HG03439 (cell line): ENCODE results near the gene CCDC160.
"Not testable (repeated sequence)": the region's sequence is repeated elsewhere in the genome, so short reads cannot be mapped to it uniquely, and the experiment has no call there.

Experiments
- ATAC-seq: cut with Tn5 transposase; IDR thresholded peaks from one replicate; pipeline ENCODE4 v1.9.1; 2021; ENCODE audit warnings: mild to moderate bottlenecking, moderate library complexity; ENCODE audit not compliant: unreplicated experiment

CCDC160 gene

DNA sequence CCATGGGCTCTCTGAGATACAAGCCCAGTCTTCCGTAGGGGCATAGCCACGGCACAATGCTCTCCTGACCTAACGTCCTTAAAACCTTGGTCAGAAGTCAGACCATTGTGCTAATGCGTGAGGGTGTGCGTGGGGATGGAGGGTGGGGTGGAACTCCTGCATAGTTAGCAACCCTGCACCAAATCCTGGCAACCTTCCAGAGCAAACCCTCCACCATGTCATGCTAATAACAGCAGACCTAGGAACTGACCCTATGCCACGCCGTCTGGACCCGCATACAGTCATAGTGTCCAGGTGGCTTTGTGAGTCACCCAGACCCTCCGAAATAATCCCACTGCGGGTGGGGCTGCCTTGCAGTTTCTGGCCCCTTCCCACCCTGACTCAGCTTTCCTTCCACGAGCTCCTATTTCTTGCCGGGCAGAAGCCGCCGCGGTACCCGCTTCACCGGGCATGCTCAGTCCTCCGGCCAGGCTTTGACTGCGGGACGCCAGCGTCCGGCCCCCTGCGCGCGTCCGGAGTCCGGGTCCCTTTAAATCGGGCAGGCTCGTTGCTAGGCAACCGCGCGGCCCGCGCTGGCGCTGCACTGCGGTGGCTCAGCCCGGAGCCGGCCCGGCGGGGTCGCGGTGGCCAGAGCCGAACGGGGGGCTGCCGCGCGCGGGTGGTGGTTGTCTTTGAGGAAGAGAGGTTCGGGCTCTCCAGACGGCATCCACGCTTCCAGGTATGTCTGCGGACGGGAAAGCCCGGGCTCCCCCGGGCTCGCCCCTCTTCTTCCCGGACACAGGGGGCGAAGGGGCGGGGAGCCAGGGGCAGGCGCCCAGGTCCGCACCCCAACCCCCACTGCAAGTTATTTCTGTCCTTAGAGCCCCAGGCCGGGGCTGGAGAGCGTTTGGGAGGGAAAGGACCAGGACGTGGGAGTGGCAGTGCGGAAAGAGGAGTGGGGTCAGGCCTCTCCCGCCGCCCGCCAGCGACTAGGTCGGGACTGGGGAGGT is at the start of gene CCDC160:
Gene CCDC160, plus strand, starts transcription at position 557 of the 989 bp plus-strand sequence. CDS start 7,619 bp downstream, outside the sequence.
- ATAC-seq: peak; percentile 58

GRCh38 chrX:134191281-134191680 is 45.7 kb upstream of the CCDC160 start:
- ATAC-seq: no peak

DNA sequence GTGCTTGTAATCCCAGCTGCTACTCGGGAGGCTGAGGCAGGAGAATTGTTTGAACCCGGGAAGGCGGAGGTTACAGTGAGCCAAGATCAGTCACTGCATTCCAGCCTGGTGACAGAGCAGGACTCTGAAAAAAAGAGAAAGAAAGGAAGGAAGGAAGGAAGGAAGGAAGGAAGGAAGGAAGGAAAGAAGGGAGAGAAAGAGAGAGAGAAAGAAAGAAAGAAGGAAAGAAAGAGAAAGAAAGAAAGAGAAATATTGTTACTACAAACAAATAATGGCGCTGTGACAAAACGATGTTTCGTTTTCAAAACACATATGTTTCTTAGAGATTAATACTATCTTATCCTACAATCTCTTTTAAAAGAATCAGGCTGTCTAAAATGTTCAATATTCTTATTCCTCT is 42.1 kb upstream of the CCDC160 start:
- no peak for ATAC-seq

GRCh38 chrX:134202561-134202960 is 34.4 kb upstream of the CCDC160 start:
- ATAC-seq: no peak

DNA sequence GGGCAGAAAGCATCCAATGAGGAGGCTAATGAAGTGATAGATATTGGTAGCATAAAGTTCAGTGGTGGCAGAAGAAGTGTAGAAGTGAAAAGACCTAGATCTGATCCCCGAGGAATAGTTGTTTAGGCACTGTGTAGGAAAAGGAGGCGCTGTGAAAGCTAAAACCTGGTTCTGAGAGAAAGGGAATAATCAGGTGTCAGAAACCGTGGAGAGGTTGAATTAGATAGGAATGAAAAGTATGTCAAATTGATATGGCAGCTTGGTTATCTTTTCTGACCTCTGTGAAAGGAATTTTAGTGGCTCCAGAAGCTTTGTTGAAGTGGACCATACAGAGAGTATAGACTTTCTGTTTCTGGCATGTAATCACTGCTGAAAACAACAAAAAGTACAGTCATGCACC is 30.8 kb upstream of the CCDC160 start:
- ATAC-seq: no peak

GRCh38 chrX:134210465-134210864 is 26.5 kb upstream of the CCDC160 start:
- ATAC-seq: no peak

DNA sequence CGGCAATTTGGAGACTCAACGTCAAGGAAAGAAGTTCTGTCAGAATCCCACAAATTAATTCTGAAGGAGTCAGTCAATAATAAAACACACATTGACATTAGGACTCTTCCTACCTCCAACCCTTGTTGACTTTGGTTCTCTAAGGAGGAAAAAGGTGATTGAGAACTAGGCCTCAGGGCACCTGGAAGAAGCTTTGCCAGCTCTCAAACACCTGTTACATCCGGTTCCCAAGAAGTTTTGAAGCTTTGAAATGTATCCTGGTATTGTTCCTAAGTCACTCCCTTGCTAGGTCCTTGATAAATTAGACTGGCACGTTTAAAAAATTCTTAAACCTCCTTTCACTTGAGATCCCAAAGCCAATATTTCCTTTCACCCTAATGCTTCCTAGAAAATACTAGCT is 1.7 kb upstream of the CCDC160 start:
- no peak for ATAC-seq

DNA sequence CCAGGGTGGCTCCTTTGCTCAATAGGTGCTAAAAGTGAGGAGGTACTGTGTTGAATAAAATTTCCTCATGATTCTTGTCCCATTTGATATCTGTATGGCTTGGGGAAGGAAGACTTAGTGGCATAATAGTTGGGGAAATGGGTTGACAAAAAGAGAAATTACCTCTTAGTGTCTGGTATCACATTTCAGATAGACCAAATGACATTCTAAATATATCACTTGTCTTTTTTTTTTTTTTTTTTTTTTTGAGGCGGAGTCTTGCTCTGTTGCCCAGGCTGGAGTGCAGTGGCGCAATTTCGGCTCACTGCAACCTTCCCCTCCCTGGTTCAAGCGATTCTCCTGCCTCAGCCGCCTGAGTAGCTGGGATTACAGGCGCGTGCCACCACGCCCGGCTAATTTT is 1.2 kb downstream of the CCDC160 start:
- ATAC-seq: not testable (repeated sequence)

DNA sequence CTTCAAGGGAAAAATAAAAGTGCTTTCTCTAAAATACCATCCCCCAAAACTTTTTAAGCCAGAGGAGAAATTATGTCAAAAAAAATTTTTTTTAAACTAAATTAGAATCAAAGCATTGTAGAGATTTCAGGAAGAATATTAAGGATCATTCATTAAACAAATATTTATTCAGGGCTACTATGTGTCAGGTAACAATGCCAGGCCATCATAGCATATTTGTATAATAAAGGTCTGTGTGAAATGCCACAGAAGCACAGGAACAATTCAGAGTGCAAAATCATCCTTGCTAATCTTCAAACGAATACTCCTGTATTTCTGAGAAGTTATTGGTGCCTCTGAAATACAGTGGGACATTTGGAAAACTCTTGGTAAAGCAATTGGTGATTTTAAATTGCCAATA is 2.0 kb downstream of the CCDC160 start:
- no peak for ATAC-seq

DNA sequence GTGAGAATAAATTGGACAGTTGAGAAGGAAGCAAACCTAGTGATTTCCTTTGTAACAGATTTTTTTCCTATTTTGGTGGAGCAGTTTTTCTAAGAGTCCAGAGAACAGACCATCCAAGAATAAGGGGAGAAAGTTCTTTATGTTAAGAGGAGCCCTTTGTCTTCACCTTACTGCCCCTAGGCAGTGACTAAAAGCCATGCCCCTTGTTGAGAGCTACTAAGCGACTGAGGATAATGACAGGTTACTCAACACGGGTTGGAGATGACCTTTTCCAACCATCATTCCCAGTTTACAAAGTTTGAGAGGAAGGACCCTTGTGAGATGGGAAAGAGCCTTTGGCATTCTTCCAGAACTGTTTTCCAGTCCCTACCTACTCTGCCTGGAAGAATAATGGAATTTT is 3.2 kb downstream of the CCDC160 start:
- ATAC-seq: no peak

- ATAC-seq: no peak
Observed at GRCh38 chrX:134241960-134242619, 5.1 kb downstream of the CCDC160 start.

DNA sequence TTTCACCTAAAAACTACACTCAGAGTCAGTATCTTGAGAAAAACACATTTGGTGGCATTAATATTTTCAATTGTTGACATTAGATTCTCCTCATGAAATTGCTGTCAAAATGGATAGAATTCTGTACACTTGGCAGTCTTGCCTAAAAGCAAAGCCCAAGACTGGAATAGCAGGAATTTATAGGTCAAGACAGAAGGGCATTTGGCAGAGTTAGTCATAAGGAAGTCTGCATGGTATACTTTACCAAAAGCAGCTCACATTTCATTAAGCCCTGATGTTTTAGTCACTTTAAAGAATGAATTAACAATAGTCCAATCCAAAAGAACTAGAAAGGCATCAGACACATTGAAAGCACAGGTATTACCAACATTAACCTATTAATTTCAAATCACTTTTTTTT is 7.1 kb downstream of the CCDC160 start:
- no peak for ATAC-seq

- no peak for ATAC-seq
Observed at GRCh38 chrX:134246282-134246681, 9.3 kb downstream of the CCDC160 start.

- no peak for ATAC-seq
Observed at GRCh38 chrX:134247492-134247891, 10.5 kb downstream of the CCDC160 start.

DNA sequence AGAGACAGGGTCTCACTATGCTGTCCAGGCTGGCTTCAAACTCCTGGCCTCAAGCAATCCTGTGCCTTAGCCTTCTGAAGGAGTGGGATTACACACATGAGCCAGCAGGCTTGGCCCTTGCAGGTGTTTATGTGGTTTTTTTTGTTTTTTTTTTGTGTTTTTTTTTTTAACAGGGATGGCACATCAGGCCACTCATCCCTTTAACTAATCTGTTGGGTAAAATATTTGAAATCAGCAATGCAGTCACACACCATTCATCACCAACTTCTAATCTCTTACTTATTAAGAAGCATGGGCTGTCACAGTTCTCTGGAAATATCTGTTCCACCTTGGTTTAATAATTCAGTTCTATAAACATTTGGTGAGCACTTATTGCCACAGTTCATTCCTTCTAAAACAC is 12.3 kb downstream of the CCDC160 start:
- ATAC-seq: no peak

GRCh38 chrX:134251241-134251640 is 14.3 kb downstream of the CCDC160 start:
- ATAC-seq: no peak

GRCh38 chrX:134254511-134254910 is 17.5 kb downstream of the CCDC160 start:
- no peak for ATAC-seq

- ATAC-seq: no peak
Observed at GRCh38 chrX:134255555-134255954, 18.6 kb downstream of the CCDC160 start.

- no peak for ATAC-seq
Observed at GRCh38 chrX:134256684-134257083, 19.7 kb downstream of the CCDC160 start.

DNA sequence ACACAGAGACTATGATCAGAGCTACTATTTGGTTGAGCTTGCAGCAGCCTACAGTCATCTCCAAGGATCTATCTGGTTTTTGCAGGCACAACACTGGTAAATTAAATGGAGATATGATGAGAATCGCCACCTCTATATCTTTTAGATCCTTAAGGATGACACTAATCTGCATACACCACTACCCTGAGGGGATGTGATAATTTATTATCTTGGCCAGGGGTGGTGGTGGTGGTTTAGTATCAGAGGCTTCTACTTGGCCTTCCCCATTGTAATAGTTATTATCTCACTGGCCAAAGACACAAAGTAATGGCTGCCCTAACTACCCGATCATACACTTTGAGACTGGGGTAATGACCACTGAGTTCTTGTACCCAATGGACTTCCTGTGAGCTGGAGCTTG is 21.2 kb downstream of the CCDC160 start:
- ATAC-seq: no peak

DNA sequence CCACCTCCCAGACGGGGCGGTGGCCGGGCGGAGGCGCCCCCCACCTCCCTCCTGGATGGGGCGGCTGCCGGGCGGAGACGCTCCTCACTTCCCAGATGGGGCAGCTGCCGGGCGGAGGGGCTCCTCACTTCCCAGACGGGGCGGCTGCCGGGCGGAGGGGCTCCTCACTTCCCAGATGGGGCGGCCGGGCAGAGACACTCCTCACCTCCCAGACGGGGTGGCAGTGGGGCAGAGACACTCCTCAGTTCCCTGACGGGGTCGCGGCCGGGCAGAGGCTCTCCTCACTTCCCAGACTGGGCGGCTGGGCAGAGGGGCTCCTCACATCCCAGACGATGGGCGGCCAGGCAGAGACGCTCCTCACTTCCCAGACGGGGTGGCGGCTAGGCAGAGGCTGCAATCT is 49.0 kb downstream of the CCDC160 start:
- ATAC-seq: not testable (repeated sequence)

DNA sequence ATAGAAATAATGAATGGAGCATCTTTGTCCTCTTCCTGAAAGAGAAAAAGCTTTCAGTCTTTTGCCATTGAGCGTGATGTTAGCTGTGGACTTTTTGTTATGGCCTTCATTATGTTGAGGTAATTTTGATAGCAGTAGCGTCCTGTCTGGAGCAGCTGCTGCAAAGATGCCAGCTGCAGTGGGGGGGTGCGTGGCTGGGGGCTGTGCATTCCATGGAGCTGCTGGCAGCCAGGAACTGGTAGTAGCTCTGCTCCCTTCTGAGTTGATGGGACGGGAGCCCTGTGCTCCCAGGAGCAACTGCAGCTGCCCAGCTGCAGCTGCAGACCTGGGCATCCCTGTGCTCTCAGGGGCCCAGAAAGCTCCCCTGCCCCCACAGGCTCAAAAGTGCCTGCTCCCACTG is 50.4 kb downstream of the CCDC160 start:
- ATAC-seq: no peak
